Measurements from ENCODE around the gene IFI30.
A peak's percentile ranks its signal among the peaks of the same experiment; 100 is the strongest.
"Not testable (repeated sequence)": the region's sequence is repeated elsewhere in the genome, so short reads cannot be mapped to it uniquely, and the experiment has no call there.

The IFI30 gene

DNA sequence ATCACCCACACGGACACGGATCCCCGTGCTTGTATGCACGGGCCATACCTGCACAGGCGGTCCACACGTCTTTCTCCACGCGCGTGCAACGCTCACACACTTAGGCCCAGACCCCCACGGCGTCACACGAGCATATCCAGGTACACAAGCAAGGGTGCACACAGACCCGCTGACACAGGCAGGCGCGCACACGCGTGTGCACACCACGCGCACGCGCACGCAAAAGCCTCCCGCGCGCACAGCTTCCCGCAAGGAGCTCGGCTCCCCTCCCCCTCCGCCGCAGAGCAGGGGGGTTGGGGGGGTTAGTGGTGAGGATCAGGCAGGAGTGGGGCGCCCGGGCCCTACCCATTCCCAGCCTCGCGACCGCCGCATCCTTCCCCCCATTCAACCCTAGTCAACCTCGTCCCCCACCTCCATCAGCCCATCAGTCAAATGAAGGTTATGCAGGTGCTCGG lies 29.8 kb downstream of the IFI30 start:
- DNase-seq: peak in 1 of 3 donors; percentile 36

GRCh38 chr19:18203863-18204393 lies 30.3 kb downstream of the IFI30 start, which contains the start of gene RAB3A:
Gene RAB3A (minus strand): TSS chr19:18204042. CDS start chr19:18202740, 1,302 bp downstream.
- DNase-seq: peak; percentile 100

DNA sequence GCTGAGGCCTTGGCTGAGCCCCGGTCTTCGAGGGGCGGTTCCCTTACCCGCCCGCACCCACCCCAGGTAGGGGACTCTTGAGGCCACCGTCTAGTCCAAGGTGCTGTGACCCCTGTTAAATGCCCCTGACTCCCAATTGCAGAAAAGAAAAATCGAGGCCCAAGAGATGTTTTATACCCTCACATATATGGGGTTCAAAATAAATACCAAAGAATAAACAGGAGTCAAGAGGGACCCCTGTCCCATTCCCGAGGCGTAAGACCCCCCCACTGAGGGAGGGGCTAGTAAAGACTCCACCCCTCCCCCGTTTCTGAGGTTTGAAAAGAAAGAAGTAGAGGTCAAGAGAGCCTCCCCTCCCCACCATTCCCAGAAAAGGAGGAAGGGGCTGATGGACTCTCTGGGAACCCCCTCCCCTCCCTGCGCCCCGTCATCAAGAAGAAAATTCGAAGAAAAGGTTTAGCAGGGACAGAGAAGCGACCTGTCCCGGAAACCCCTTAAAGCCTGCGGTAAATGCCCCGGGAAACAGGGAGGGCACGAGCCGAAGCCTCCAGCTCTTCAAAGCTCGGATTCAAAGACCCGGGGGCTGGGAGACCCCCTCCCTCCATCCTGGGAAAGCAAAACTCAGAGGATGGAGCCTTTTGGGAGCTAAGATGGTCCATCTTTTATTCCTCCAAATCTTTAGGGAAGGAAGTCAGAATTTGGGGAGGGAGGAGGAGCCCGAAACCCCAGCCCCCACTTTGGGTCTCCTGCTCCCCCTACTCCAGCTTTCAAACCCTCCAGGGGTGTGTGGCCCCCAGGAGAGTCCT lies 31.0 kb downstream of the IFI30 start:
- peak in 1 of 3 donors; percentile 26 for DNase-seq

- peak; percentile 54 to 77 (median 65) for DNase-seq
These were observed 31.7 kb downstream of the IFI30 start for GRCh38 chr19:18205200-18205892.

GRCh38 chr19:18206018-18206417 lies 32.4 kb downstream of the IFI30 start:
- no peak for DNase-seq

DNA sequence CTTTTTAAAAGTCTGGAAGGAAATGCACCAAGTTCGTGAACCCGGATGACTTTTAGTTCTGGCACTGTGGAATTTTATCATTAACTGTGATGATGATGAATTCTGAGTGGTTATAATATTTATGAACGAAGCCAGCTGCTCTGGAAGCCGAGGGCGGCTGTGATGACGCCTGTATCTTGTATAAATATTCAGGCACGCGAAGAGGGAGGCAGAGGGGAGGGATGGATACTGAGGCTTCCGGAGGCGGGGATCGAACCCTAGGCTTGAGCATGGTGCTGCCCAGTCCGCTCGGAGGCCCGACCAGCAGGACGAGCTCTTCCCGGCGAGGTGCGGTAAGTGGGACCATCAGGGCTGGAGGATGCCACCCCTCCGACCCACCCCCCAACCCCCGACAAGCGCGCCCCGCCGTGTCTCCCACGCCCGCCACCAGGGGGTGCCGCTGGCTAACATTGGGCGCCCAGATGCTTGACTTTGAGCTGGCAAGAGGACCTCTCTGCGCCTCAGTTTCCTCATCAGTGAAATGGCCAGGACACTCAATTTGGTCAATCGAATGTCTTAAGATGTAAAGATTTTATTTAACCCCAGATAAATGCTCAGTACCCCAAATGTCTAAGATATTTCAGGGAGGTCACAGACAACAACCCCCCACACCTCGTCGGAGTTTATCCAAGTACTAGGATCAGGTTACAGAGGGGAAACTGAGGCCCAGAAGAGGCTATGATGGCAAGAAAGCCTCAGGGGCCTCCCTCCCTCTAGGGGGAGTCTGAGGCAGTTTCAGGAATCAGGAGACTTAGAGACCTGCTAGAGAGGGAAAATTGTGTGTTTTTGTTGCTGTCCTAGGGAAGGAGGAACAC lies 34.7 kb downstream of the IFI30 start:
- peak; percentile 43 to 76 (median 61) for DNase-seq

DNA sequence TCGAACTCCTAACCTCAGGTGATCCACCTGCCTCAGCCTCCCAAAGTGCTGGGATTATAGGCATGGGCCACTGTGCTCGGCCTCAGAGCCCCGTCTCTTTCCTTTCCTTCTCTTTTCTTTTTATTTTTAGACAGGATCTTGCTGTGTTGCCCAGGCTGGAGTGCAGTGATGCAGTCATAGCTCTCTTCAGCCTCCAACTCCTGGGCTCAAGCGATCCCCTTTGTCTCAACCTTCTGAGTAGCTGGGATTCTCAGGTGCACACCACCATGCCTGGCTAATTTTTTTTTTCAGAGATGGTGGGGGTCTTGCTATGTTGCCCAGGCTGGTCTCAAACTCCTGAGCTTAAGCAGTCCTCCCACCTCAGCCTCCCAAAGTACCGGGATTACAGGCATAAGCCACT lies 36.3 kb downstream of the IFI30 start:
- not testable (repeated sequence) for DNase-seq

DNA sequence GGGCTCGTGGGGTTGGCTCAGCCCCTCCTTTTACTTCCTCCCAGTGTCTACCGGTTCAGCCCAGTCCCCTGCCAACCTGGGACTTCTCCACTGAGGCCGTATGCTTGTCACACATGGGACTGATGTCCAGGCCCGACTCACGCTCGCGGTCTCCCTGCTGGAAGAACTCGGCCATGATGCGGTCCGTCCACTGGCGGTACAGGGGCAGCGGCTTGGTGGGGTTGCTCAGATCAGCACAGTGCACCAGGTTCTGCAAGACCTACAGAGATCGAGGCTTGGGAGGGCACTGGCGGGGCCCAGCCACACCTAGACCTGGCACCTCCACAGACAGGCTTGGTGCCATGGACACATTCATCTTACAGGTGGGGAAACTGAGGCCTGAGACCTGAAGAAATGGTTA lies 38.1 kb downstream of the IFI30 start:
- DNase-seq: no peak

- peak; percentile 56 to 66 (median 61) for DNase-seq
These were observed 41.3 kb downstream of the IFI30 start for GRCh38 chr19:18214779-18215433.

- DNase-seq: no peak
These were observed 43.2 kb downstream of the IFI30 start for GRCh38 chr19:18216789-18217188.

DNA sequence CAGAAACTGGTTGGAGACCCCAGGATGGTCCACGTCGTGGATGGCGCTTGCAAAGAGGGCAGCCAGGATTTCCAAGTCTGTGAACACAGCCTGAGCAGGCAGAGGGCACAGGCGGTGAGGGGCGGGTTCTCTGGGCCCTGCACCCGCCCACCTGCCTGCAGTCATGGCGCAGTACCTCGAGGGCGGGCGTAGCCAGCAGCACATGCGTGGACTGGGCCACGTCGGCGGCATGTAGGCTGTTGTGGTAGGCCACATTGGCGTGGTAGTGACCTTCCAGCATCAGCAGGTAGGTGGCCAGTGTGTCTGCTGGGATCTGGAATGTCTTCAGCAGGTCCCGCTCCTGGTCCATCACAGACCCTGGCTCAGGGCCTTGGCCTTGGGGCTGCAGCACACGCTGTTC lies 44.5 kb downstream of the IFI30 start:
- DNase-seq: no peak

DNA sequence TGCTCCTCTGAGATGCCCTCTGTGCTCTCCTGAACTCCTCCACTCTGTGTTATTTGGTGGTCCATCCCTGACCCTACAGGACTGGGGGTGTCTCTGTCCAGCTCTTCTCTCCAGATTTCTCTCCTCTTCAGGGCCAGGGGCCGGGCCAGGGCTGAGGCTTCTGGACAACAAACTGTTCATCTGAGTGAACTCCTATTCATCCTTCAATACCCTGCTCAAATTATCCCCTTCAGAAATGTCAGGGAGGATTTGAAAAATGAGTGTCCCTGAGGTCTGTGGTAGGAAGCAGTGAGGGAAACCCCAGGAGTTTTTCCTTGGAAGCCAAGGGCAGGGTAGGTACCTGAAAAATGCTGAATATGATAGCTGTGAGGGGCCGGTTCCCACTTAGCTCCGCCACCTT lies 45.0 kb downstream of the IFI30 start:
- no peak for DNase-seq

GRCh38 chr19:18219911-18220631 lies 46.5 kb downstream of the IFI30 start:
- DNase-seq: peak; percentile 61 to 68 (median 62)

GRCh38 chr19:18220632-18221275 lies 47.1 kb downstream of the IFI30 start:
- no peak for DNase-seq

DNA sequence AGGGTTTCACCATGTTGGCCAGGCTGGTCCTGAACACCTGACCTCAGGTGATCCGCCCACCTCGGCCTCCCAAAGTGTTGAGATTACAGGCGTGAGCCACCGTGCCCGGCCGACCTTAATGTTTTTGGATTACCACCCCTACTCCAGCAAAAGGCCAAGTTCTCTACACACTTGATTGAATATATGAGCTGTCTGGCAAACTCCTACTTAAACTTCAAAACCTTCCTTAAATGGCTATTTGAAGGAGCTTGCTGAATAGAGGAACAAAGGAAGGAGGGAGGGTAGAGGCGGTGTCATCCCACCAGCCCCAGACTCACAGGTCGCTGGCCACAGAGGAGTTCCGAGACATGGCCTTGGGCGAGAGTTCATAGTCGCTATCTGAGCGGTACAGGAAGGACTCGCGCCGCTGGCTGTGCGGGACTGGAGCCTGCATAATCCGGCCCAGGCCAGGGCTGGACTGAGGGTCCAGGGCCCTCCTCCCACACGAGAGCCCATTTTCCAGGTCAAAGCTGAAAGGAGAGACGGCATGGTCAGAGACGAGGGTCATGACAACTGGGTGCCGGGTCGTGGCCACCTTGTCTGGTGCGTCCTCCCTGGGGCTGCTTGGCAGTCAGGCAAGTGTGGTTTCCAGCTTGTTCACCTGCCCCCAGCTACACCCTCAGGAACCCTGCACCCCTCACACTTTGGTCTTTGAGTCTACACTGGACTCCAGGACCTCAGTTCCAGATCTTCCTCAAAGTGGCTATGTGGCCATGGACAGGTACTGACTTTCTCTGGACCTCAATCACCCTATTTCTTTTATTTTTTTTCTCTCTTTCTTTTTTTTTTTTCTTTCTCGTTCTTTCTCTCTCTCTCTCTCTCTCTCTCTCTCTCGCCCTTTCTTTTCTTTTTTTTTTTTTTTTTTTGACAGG lies 48.5 kb downstream of the IFI30 start:
- no peak for DNase-seq

GRCh38 chr19:18223860-18224524 lies 50.4 kb downstream of the IFI30 start:
- DNase-seq: peak in 2 of 3 donors; percentile 41 to 66

DNA sequence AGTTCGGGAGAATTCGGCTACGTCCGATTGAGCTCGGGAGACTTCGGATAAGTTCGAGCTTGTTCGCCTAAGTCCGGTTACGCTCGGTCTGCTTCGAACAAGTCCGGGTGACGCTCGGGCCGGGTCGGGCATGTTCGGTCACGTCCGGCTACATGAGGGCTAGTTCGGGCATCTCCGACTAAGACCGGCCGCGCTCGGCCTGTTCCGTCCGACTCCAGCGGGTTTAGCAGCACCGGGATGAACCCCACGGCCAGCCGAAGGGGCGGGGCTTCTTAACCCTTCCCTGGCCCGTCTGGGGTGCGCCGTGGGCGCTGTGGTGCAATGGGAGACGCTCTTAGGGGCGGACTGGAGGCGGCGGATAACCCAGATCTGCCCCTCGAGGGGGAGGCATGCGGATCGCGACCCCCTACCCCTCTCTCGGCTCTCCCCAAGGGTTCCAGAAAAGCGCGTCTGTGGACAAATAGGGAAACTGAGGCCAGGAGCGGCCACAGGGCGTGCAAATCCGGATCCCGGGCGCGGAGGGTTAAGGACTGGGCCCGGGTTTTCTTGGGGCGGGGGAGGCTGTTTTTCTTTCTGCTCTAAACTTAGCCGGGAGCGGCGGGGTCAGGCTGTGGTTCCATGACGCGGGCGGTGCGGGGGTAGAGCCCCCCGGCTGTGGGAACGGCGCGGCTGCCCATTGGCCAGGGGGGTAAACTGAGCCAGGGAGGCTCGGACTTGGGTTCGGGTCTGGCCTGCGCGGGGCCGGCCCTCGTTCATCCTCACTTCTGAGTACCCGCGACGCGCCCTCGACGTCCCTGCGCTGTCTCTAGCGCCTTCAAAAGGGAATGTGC lies 51.1 kb downstream of the IFI30 start:
- DNase-seq: peak; percentile 99

- no peak for DNase-seq
These were observed 51.7 kb downstream of the IFI30 start for GRCh38 chr19:18225355-18225701.
